K562 (cell line): ENCODE measurements around the gene TRIM33. TPM values are rescaled to one million over a fixed set of nuclear protein-coding genes. Genes with fewer than 3 reads are reported as not detected.

ENCODE experiments used
- ARID2 ChIP-seq: fragments of 450-650 bp; IDR thresholded peaks from 2 replicates; pipeline ENCODE4 v1.6.1; 2017; ENCODE audit warnings: antibody characterized with exemption, mild to moderate bottlenecking
- ARNT ChIP-seq, 2 experiments: fragments of 450-650 bp; IDR thresholded peaks; 2 replicates each; pipeline ENCODE4 v1.6.1; 2016; ENCODE audit warnings: mild to moderate bottlenecking in 1 of 2
- FIP1L1 ChIP-seq: fragments of 200-400 bp; formaldehyde crosslinking; IDR thresholded peaks from 2 replicates; pipeline ENCODE4 v1.6.1; 2018; ENCODE audit warnings: mild to moderate bottlenecking, low read depth, low read length; ENCODE audit not compliant: poor library complexity, severe bottlenecking
- KLF10 ChIP-seq: fragments of 250-450 bp; sonication (Bioruptor Pico); IDR thresholded peaks from 2 replicates; pipeline ENCODE4 v1.6.1; 2021; ENCODE audit warnings: matching md5 sums
- MCM7 ChIP-seq, 2 experiments: fragments of 450-650 bp; IDR thresholded peaks; 2 replicates each; pipeline ENCODE4 v1.6.1; 2016 to 2018
- MEF2A ChIP-seq: IDR thresholded peaks from 2 replicates; pipeline ENCODE4 v1.6.1; 2011; ENCODE audit warnings: low read depth, mild to moderate bottlenecking, low read length, moderate library complexity; ENCODE audit not compliant: control insufficient read depth
- NCOA6 ChIP-seq: fragments of 450-650 bp; IDR thresholded peaks from 2 replicates; pipeline ENCODE4 v1.6.1; 2017; ENCODE audit warnings: mild to moderate bottlenecking
- PHB2 ChIP-seq: fragments of 450-650 bp; IDR thresholded peaks from 2 replicates; pipeline ENCODE4 v1.6.1; 2017; ENCODE audit warnings: low read depth
- RBBP5 ChIP-seq: fragments of 200-600 bp; sonication (generic); IDR thresholded peaks from 2 replicates; pipeline ENCODE4 v1.6.1; 2012; ENCODE audit warnings: borderline replicate concordance, mild to moderate bottlenecking, low read length, control low read depth, inconsistent platforms; ENCODE audit not compliant: insufficient read depth, poor library complexity, severe bottlenecking
- RBM17 ChIP-seq: fragments of 200-400 bp; formaldehyde crosslinking; IDR thresholded peaks from 2 replicates; pipeline ENCODE4 v1.6.1; 2017; ENCODE audit warnings: low read depth, mild to moderate bottlenecking, low read length, borderline replicate concordance
- SRSF1 ChIP-seq: fragments of 200-400 bp; formaldehyde crosslinking; IDR thresholded peaks from 2 replicates; pipeline ENCODE4 v1.6.1; 2017; ENCODE audit warnings: mild to moderate bottlenecking, low read depth, low read length, moderate library complexity
- TCF7L2 ChIP-seq: fragments of 150-350 bp; IDR thresholded peaks from 2 replicates; pipeline ENCODE4 v1.6.1; 2016; ENCODE audit warnings: low read depth, mild to moderate bottlenecking, low read length, moderate library complexity
- YBX1 ChIP-seq: fragments of 450-650 bp; IDR thresholded peaks from 2 replicates; pipeline ENCODE4 v1.7.1; 2016; ENCODE audit warnings: mild to moderate bottlenecking
- ZFP36 ChIP-seq: fragments of 150-350 bp; IDR thresholded peaks from 2 replicates; pipeline ENCODE4 v1.6.1; 2018; ENCODE audit warnings: low read length, low read depth; ENCODE audit not compliant: partially characterized antibody
- ZNF507 ChIP-seq: conservative IDR thresholded peaks from 2 replicates; pipeline ENCODE4 v1.6.1; 2017; ENCODE audit warnings: missing genetic modification characterization, missing compliant biosample characterization
- polyA plus RNA-seq, 8 experiments: library from polyadenylated mRNA; depleted of rRNA in 4 of 8; stranded (reverse) in 5 of 8; unstranded in 3 of 8; fragments of >200 nt; fragmentation: Nextera tagmentation in 2 of 8; fragmentation: Illumina TruSeq in 1 of 8; extraction: Ambion mirVana in 2 of 8; extraction: Trizol in 1 of 8; gene quantifications; 2 replicates each; pipeline versions ENCODE4 v1.2.1 to v1.2.3, GENCODE V29; 2011 to 2014; ENCODE audit warnings: inconsistent platforms in 1 of 8, missing spikeins in 1 of 8
- total RNA-seq, 7 experiments: library from RNA; depleted of rRNA in 6 of 7; stranded (reverse); fragments of >200 nt in 6 of 7; fragmentation: Illumina TruSeq in 2 of 7; extraction: Trizol in 2 of 7; gene quantifications; 2 replicates each; pipeline versions ENCODE4 v1.2.1 to v1.2.3, GENCODE V29; 2011 to 2021; ENCODE audit warnings: low replicate concordance in 1 of 7
- TF ChIP-seq, protein P1 (sequence below): fragments of 200-800 bp; sonication (Bioruptor generic); IDR thresholded peaks from 2 replicates; pipeline ENCODE4 v1.6.1; 2016; ENCODE audit warnings: missing genetic modification characterization, missing compliant biosample characterization
- TF ChIP-seq, protein P2 (sequence below): sonication (generic); formaldehyde crosslinking; IDR thresholded peaks from 2 replicates; pipeline ENCODE4 v1.8.0; 2022; ENCODE audit warnings: missing genetic modification reagents, mild to moderate bottlenecking, borderline replicate concordance
- TF ChIP-seq, protein P3 (sequence below): IDR thresholded peaks from 3 replicates; pipeline ENCODE4 v1.6.1; 2011; ENCODE audit warnings: borderline replicate concordance, mild to moderate bottlenecking, moderate library complexity; ENCODE audit not compliant: insufficient read length; ENCODE audit errors: extremely low read depth
- TF ChIP-seq, protein P4 (sequence below): sonication (generic); formaldehyde crosslinking; IDR thresholded peaks from 2 replicates; pipeline ENCODE4 v1.9.0; 2022; ENCODE audit warnings: mild to moderate bottlenecking, missing genetic modification reagents

Gene TRIM33
- total and polyA plus RNA-seq, 9 of the 15 experiments (the other 6 are each of a cell fraction or from before 2014, with no cell fraction given): 9.3 to 58.4 (median 40.2) TPM

DNA sequence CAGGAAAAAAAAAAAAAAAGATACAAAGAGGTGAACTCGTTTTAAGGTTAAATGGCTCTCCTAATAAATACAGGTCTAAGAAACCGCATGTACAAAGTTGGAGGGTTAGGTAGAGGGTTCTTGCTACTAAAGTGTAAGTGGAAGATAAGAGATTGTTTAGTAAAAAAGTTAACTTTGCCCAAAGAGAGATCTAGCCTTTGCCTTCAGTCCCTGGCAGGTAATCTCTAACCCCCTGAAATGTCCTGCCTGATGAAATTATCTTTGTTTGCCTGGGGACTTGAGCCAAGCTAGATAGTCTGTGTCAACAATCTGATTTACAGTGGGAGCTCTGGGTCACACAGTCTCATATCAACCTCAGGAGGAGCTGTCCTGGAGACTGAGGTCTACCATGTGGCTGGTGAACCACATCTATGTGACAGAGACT, 57.6 kb downstream of the TRIM33 start (continued):
- TF ChIP-seq, protein P1, sequence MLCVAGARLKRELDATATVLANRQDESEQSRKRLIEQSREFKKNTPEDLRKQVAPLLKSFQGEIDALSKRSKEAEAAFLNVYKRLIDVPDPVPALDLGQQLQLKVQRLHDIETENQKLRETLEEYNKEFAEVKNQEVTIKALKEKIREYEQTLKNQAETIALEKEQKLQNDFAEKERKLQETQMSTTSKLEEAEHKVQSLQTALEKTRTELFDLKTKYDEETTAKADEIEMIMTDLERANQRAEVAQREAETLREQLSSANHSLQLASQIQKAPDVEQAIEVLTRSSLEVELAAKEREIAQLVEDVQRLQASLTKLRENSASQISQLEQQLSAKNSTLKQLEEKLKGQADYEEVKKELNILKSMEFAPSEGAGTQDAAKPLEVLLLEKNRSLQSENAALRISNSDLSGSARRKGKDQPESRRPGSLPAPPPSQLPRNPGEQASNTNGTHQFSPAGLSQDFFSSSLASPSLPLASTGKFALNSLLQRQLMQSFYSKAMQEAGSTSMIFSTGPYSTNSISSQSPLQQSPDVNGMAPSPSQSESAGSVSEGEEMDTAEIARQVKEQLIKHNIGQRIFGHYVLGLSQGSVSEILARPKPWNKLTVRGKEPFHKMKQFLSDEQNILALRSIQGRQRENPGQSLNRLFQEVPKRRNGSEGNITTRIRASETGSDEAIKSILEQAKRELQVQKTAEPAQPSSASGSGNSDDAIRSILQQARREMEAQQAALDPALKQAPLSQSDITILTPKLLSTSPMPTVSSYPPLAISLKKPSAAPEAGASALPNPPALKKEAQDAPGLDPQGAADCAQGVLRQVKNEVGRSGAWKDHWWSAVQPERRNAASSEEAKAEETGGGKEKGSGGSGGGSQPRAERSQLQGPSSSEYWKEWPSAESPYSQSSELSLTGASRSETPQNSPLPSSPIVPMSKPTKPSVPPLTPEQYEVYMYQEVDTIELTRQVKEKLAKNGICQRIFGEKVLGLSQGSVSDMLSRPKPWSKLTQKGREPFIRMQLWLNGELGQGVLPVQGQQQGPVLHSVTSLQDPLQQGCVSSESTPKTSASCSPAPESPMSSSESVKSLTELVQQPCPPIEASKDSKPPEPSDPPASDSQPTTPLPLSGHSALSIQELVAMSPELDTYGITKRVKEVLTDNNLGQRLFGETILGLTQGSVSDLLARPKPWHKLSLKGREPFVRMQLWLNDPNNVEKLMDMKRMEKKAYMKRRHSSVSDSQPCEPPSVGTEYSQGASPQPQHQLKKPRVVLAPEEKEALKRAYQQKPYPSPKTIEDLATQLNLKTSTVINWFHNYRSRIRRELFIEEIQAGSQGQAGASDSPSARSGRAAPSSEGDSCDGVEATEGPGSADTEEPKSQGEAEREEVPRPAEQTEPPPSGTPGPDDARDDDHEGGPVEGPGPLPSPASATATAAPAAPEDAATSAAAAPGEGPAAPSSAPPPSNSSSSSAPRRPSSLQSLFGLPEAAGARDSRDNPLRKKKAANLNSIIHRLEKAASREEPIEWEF (CRISPR knock-in tag): no peak
- no peak for TF ChIP-seq SRSF1
- no peak for TF ChIP-seq TCF7L2
- no peak for TF ChIP-seq ZNF507 (tag)
- no peak for TF ChIP-seq FIP1L1
- no peak for TF ChIP-seq PHB2
- no peak for TF ChIP-seq MCM7 (IDR thresholded peaks at IDR 0.05)
- TF ChIP-seq, protein P2, sequence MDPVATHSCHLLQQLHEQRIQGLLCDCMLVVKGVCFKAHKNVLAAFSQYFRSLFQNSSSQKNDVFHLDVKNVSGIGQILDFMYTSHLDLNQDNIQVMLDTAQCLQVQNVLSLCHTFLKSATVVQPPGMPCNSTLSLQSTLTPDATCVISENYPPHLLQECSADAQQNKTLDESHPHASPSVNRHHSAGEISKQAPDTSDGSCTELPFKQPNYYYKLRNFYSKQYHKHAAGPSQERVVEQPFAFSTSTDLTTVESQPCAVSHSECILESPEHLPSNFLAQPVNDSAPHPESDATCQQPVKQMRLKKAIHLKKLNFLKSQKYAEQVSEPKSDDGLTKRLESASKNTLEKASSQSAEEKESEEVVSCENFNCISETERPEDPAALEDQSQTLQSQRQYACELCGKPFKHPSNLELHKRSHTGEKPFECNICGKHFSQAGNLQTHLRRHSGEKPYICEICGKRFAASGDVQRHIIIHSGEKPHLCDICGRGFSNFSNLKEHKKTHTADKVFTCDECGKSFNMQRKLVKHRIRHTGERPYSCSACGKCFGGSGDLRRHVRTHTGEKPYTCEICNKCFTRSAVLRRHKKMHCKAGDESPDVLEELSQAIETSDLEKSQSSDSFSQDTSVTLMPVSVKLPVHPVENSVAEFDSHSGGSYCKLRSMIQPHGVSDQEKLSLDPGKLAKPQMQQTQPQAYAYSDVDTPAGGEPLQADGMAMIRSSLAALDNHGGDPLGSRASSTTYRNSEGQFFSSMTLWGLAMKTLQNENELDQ (CRISPR knock-in tag): no peak
- no peak for TF ChIP-seq NCOA6
- TF ChIP-seq ZFP36: no peak
- TF ChIP-seq, protein P3, sequence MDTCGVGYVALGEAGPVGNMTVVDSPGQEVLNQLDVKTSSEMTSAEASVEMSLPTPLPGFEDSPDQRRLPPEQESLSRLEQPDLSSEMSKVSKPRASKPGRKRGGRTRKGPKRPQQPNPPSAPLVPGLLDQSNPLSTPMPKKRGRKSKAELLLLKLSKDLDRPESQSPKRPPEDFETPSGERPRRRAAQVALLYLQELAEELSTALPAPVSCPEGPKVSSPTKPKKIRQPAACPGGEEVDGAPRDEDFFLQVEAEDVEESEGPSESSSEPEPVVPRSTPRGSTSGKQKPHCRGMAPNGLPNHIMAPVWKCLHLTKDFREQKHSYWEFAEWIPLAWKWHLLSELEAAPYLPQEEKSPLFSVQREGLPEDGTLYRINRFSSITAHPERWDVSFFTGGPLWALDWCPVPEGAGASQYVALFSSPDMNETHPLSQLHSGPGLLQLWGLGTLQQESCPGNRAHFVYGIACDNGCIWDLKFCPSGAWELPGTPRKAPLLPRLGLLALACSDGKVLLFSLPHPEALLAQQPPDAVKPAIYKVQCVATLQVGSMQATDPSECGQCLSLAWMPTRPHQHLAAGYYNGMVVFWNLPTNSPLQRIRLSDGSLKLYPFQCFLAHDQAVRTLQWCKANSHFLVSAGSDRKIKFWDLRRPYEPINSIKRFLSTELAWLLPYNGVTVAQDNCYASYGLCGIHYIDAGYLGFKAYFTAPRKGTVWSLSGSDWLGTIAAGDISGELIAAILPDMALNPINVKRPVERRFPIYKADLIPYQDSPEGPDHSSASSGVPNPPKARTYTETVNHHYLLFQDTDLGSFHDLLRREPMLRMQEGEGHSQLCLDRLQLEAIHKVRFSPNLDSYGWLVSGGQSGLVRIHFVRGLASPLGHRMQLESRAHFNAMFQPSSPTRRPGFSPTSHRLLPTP: no peak
- no peak for TF ChIP-seq RBM17
- TF ChIP-seq RBBP5: no peak
- TF ChIP-seq YBX1: no peak
- TF ChIP-seq KLF10: no peak
- no peak for TF ChIP-seq ARID2
- peak in 1 of 2 experiments; percentile 77; a peak in 2 of 4 replicates for TF ChIP-seq ARNT (IDR thresholded peaks at IDR 0.05)
- TF ChIP-seq MEF2A: no peak
- TF ChIP-seq, protein P4, sequence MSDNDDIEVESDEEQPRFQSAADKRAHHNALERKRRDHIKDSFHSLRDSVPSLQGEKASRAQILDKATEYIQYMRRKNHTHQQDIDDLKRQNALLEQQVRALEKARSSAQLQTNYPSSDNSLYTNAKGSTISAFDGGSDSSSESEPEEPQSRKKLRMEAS (CRISPR knock-in tag): no peak
